HepG2 (cell line): ENCODE results near the gene TMEM121. TPM values are rescaled to one million over a fixed set of nuclear protein-coding genes. Genes with fewer than 3 reads are reported as not detected.

Experiments
- GATA4 ChIP-seq: sonication (generic); IDR thresholded peaks from 2 replicates; pipeline ENCODE4 v1.6.1; 2016; ENCODE audit warnings: antibody characterized with exemption, low read depth, borderline replicate concordance
- HOXD1 ChIP-seq: sonication (generic); formaldehyde crosslinking; IDR thresholded peaks from 2 replicates; pipeline ENCODE4 v1.5.0; 2020; ENCODE audit warnings: missing genetic modification reagents
- KDM4B ChIP-seq: sonication (generic); formaldehyde crosslinking; IDR thresholded peaks from 2 replicates; pipeline ENCODE4 v1.4.0; 2020; ENCODE audit warnings: missing genetic modification reagents
- NONO ChIP-seq, 2 experiments: fragments of 450-650 bp in 1 of 2; sonication (generic) in 1 of 2; formaldehyde crosslinking in 1 of 2; IDR thresholded peaks in 1 of 2; conservative IDR thresholded peaks in 1 of 2; 2 replicates each; pipeline versions ENCODE4 v1.6.1 to v1.8.0; 2017 to 2022; ENCODE audit warnings: mild to moderate bottlenecking in 1 of 2, missing genetic modification reagents in 1 of 2, moderate library complexity in 1 of 2
- TARDBP ChIP-seq: sonication (generic); formaldehyde crosslinking; IDR thresholded peaks from 2 replicates; pipeline ENCODE4 v1.8.0; 2022; ENCODE audit warnings: mild to moderate bottlenecking, missing genetic modification reagents
- U2AF2 ChIP-seq: fragments of 200-400 bp; formaldehyde crosslinking; IDR thresholded peaks from 2 replicates; pipeline ENCODE4 v1.6.1; 2017; ENCODE audit warnings: low read depth, mild to moderate bottlenecking, low read length
- ZNF224 ChIP-seq: sonication (generic); formaldehyde crosslinking; IDR thresholded peaks from 2 replicates; pipeline ENCODE4 v1.5.0; 2020; ENCODE audit warnings: mild to moderate bottlenecking, missing genetic modification reagents
- ZNF331 ChIP-seq: sonication (generic); formaldehyde crosslinking; IDR thresholded peaks from 2 replicates; pipeline ENCODE4 v1.4.0; 2020; ENCODE audit warnings: missing genetic modification reagents
- ZNF75D ChIP-seq: sonication (generic); formaldehyde crosslinking; IDR thresholded peaks from 2 replicates; pipeline ENCODE4 v1.8.1; 2023; ENCODE audit warnings: missing genetic modification reagents, mild to moderate bottlenecking, borderline replicate concordance
- polyA plus RNA-seq, 8 experiments: library from polyadenylated mRNA; depleted of rRNA in 3 of 8; stranded (reverse) in 7 of 8; unstranded in 1 of 8; fragments of >200 nt; fragmentation: Illumina TruSeq in 4 of 8; extraction: Trizol in 4 of 8; gene quantifications; 2 replicates each; pipeline versions ENCODE4 v1.2.1 to v1.2.3, GENCODE V29; 2011 to 2016; ENCODE audit warnings: low read depth in 4 of 8, missing spikeins in 1 of 8, mixed read lengths in 1 of 8; ENCODE audit not compliant: insufficient read depth in 1 of 8
- total RNA-seq, 5 experiments: library from RNA; depleted of rRNA; stranded (reverse); fragments of >200 nt; fragmentation: Illumina TruSeq; extraction: Trizol; gene quantifications; 2 replicates each; pipeline ENCODE4 v1.2.3, GENCODE V29; 2016; ENCODE audit warnings: low read depth in 1 of 5
- TF ChIP-seq, protein P1 (sequence below): sonication (generic); formaldehyde crosslinking; IDR thresholded peaks from 2 replicates; pipeline ENCODE4 v1.4.0; 2020; ENCODE audit warnings: mild to moderate bottlenecking, low read depth, missing genetic modification reagents
- TF ChIP-seq, protein P2 (sequence below): sonication (generic); formaldehyde crosslinking; IDR thresholded peaks from 2 replicates; pipeline ENCODE4 v1.9.0; 2021; ENCODE audit warnings: missing genetic modification reagents, borderline replicate concordance
- TF ChIP-seq, protein P3 (sequence below): sonication (generic); formaldehyde crosslinking; IDR thresholded peaks from 2 replicates; pipeline ENCODE4 v1.4.0; 2020; ENCODE audit warnings: mild to moderate bottlenecking, low read depth, missing genetic modification reagents
- TF ChIP-seq, protein P4 (sequence below): sonication (generic); formaldehyde crosslinking; conservative IDR thresholded peaks from 2 replicates; pipeline ENCODE4 v1.8.0; 2022; ENCODE audit warnings: missing genetic modification reagents
- TF ChIP-seq, protein P5 (sequence below): sonication (generic); formaldehyde crosslinking; IDR thresholded peaks from 2 replicates; pipeline ENCODE4 v1.5.1; 2020; ENCODE audit warnings: mild to moderate bottlenecking, missing genetic modification reagents, moderate library complexity
- TF ChIP-seq, protein P6 (sequence below): sonication (generic); formaldehyde crosslinking; IDR thresholded peaks from 2 replicates; pipeline ENCODE4 v1.8.1; 2022; ENCODE audit warnings: mild to moderate bottlenecking, missing genetic modification reagents

Gene TMEM121
- total and polyA plus RNA-seq, 2 of the 13 experiments (the other 11 are each of a cell fraction or from before 2014, with no cell fraction given) = 6.6 to 19.0 TPM

DNA sequence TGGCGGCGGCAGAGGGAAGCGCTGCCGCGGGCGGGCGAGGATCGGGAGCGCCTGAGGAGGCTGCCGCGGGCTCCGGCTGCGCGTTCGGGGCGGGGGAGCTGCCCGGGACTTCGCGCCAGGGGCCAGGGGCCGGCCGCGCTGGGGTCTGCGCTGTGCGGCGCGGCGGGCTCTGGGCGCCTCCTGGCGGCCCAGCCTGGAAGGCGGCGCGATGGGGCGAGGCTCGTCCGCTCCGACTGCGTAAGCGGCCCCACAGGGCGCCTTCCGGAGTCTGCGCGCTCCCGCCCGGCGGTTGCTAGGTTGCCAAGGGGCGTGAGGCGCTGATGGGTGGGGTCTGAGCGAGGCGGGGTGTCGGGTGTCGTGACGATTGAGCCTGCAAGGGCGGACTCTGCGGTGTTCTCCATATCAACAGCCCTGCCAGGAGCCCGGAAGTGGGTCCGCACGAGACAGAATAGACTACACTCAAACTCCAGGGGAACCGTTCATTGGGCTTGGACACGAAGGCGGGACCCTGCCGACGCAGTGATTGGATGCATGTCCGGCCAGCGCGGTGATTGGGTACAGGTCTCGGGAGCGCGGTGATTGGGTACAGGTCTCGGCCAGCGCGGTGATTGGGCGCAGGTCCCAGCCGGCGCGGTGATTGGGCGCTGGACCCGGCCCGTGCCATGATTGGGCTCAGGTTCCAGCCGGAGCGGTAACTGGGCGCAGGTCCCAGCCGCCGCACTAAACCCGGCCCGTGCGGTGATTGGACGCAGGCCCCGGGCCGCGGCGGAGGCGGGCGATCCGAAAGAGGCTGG, 35.6 kb upstream of the TMEM121 start, which contains the start of gene TEDC1 (continued):
- TF ChIP-seq ZNF75D (no peak), TARDBP (CRISPR knock-in tag) (0 out of 2 replicates have a peak, but pooled peaks have one; percentile 62), ZNF224 (peak; percentile 82; the same call in 1 of the 2 replicates), KDM4B (CRISPR knock-in tag) (peak; percentile 81; the same call in 1 of the 2 replicates), HOXD1 (CRISPR knock-in tag) (no peak; the same call in 1 of the 2 replicates), ZNF331 (CRISPR knock-in tag) (peak; percentile 22; the same call in 1 of the 2 replicates), GATA4 (no peak), U2AF2 (no peak), NONO (IDR thresholded peaks at IDR 0.05) (no peak), NONO (CRISPR knock-in tag; conservative IDR thresholded peaks at IDR 0.05) (peak; percentile 92)
- TF ChIP-seq, protein P1, sequence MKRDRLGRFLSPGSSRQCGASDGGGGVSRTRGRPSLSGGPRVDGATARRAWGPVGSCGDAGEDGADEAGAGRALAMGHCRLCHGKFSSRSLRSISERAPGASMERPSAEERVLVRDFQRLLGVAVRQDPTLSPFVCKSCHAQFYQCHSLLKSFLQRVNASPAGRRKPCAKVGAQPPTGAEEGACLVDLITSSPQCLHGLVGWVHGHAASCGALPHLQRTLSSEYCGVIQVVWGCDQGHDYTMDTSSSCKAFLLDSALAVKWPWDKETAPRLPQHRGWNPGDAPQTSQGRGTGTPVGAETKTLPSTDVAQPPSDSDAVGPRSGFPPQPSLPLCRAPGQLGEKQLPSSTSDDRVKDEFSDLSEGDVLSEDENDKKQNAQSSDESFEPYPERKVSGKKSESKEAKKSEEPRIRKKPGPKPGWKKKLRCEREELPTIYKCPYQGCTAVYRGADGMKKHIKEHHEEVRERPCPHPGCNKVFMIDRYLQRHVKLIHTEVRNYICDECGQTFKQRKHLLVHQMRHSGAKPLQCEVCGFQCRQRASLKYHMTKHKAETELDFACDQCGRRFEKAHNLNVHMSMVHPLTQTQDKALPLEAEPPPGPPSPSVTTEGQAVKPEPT (CRISPR knock-in tag) = peak; percentile 53; the same call in 1 of the 2 replicates
- TF ChIP-seq, protein P2, sequence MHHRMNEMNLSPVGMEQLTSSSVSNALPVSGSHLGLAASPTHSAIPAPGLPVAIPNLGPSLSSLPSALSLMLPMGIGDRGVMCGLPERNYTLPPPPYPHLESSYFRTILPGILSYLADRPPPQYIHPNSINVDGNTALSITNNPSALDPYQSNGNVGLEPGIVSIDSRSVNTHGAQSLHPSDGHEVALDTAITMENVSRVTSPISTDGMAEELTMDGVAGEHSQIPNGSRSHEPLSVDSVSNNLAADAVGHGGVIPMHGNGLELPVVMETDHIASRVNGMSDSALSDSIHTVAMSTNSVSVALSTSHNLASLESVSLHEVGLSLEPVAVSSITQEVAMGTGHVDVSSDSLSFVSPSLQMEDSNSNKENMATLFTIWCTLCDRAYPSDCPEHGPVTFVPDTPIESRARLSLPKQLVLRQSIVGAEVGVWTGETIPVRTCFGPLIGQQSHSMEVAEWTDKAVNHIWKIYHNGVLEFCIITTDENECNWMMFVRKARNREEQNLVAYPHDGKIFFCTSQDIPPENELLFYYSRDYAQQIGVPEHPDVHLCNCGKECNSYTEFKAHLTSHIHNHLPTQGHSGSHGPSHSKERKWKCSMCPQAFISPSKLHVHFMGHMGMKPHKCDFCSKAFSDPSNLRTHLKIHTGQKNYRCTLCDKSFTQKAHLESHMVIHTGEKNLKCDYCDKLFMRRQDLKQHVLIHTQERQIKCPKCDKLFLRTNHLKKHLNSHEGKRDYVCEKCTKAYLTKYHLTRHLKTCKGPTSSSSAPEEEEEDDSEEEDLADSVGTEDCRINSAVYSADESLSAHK (CRISPR knock-in tag) = no peak
- TF ChIP-seq, protein P3, sequence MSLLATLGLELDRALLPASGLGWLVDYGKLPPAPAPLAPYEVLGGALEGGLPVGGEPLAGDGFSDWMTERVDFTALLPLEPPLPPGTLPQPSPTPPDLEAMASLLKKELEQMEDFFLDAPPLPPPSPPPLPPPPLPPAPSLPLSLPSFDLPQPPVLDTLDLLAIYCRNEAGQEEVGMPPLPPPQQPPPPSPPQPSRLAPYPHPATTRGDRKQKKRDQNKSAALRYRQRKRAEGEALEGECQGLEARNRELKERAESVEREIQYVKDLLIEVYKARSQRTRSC (CRISPR knock-in tag) = no peak
- TF ChIP-seq, protein P4, sequence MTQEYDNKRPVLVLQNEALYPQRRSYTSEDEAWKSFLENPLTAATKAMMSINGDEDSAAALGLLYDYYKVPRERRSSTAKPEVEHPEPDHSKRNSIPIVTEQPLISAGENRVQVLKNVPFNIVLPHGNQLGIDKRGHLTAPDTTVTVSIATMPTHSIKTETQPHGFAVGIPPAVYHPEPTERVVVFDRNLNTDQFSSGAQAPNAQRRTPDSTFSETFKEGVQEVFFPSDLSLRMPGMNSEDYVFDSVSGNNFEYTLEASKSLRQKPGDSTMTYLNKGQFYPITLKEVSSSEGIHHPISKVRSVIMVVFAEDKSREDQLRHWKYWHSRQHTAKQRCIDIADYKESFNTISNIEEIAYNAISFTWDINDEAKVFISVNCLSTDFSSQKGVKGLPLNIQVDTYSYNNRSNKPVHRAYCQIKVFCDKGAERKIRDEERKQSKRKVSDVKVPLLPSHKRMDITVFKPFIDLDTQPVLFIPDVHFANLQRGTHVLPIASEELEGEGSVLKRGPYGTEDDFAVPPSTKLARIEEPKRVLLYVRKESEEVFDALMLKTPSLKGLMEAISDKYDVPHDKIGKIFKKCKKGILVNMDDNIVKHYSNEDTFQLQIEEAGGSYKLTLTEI (CRISPR knock-in tag) = no peak
- TF ChIP-seq, protein P5, sequence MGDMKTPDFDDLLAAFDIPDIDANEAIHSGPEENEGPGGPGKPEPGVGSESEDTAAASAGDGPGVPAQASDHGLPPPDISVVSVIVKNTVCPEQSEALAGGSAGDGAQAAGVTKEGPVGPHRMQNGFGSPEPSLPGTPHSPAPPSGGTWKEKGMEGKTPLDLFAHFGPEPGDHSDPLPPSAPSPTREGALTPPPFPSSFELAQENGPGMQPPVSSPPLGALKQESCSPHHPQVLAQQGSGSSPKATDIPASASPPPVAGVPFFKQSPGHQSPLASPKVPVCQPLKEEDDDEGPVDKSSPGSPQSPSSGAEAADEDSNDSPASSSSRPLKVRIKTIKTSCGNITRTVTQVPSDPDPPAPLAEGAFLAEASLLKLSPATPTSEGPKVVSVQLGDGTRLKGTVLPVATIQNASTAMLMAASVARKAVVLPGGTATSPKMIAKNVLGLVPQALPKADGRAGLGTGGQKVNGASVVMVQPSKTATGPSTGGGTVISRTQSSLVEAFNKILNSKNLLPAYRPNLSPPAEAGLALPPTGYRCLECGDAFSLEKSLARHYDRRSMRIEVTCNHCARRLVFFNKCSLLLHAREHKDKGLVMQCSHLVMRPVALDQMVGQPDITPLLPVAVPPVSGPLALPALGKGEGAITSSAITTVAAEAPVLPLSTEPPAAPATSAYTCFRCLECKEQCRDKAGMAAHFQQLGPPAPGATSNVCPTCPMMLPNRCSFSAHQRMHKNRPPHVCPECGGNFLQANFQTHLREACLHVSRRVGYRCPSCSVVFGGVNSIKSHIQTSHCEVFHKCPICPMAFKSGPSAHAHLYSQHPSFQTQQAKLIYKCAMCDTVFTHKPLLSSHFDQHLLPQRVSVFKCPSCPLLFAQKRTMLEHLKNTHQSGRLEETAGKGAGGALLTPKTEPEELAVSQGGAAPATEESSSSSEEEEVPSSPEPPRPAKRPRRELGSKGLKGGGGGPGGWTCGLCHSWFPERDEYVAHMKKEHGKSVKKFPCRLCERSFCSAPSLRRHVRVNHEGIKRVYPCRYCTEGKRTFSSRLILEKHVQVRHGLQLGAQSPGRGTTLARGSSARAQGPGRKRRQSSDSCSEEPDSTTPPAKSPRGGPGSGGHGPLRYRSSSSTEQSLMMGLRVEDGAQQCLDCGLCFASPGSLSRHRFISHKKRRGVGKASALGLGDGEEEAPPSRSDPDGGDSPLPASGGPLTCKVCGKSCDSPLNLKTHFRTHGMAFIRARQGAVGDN = peak; percentile 80
- TF ChIP-seq, protein P6, sequence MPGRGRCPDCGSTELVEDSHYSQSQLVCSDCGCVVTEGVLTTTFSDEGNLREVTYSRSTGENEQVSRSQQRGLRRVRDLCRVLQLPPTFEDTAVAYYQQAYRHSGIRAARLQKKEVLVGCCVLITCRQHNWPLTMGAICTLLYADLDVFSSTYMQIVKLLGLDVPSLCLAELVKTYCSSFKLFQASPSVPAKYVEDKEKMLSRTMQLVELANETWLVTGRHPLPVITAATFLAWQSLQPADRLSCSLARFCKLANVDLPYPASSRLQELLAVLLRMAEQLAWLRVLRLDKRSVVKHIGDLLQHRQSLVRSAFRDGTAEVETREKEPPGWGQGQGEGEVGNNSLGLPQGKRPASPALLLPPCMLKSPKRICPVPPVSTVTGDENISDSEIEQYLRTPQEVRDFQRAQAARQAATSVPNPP = peak; percentile 80
